NK-92 treated with Interleukin-12 subunit alpha and Interleukin-12 subunit beta, amount 100 ng/mL, for 24 hours (cell line): ENCODE data around the gene FUNDC1.
"Not testable (repeated sequence)": the region's sequence is repeated elsewhere in the genome, so short reads cannot be mapped to it uniquely, and the experiment has no call there.

ENCODE experiments used
- DNase-seq: peaks from one replicate; lab custom pipeline; 2025; lab: John Stamatoyannopoulos, UW

Gene FUNDC1

GRCh38 chrX:44542567-44543325, at the start of gene FUNDC1:
Gene FUNDC1 (minus strand): TSS chrX:44542859. CDS start chrX:44542832, 27 bp downstream.
- DNase-seq = peak; percentile 79

GRCh38 chrX:44585866-44586265, 43.2 kb upstream of the FUNDC1 start:
- DNase-seq = no peak

- DNase-seq = no peak
Observed at GRCh38 chrX:44580466-44580865, 37.8 kb upstream of the FUNDC1 start.

GRCh38 chrX:44572340-44572938, 29.8 kb upstream of the FUNDC1 start:
- no peak for DNase-seq

DNA sequence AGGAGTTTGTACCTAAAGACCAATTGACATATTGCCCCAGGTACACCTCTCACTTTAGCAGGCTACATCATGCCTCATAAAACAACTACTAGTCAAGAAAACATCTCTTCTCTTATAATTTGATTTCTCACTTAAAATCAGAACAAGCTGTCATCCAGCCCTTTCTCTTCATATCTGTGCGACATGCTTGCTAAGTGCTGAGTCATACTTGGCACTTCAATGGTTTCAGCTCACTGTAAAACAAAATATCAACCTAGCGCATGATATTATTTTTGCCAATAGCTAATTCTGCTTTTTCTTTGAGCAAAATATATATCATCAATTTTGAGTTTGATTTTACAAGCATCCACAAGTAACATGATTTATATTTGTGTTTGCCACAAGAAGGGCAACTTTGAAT, 27.9 kb upstream of the FUNDC1 start:
- DNase-seq = no peak

DNA sequence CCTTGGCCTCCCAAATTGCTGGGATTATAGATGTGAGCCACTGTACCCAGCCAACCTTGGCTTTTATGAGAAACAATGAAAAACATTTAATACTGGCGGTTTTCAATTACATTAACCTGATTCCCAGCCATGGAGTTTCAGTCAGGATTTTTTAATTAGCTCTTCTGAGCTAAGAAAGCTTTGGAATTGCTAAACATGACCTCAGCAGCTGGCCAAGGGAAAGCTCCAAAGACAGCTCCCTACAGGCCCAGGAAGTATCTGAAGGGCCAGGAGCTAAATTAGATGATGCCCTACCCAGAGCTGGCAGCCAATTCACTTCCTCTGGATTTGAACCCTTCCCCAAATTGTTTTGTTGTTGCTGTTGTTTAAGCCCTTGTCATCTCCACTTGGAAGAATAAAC, 26.5 kb upstream of the FUNDC1 start:
- no peak for DNase-seq

- DNase-seq = no peak
Observed at GRCh38 chrX:44568196-44568595, 25.5 kb upstream of the FUNDC1 start.

DNA sequence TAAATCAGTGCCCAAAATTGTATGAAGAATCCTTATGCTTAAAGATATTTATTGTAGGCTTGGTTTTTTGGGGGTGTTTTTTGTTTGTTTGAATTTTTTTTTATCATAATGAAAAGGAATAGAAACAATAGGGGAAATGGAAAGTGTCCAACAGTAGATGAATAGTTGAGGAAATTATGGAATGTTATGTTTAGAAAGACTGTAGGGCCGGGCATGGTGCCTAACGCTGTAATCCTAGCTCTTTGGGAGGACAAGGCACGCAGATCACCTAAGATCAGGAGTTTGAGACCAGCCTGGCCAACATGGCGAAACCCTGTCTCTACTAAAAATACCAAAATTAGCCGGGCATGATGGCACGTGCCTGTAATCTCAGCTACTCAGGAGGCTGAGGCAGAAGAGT, 19.2 kb upstream of the FUNDC1 start:
- not testable (repeated sequence) for DNase-seq

DNA sequence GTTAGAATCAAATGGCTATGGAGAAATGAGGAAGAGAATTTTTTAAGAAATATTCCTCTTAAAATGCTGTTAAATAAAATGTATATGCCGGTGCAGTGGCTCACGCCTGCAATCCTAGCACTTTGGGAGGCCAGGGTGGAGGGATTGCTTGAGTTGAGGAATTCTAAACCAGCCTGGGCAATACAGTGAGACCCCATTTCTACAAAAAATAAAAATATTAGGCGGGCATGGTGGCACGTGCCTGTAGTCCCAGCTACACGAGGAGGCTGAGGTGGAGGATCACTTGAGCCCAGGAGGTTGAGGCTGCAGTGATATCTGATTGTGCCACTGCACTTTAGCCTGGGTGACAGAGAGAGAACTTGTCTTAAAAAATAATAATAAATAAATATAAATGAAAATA, 7.9 kb upstream of the FUNDC1 start:
- DNase-seq = no peak

- DNase-seq = not testable (repeated sequence)
Observed at GRCh38 chrX:44545454-44545853, 2.8 kb upstream of the FUNDC1 start.

- no peak for DNase-seq
Observed at GRCh38 chrX:44544036-44544435, 1.4 kb upstream of the FUNDC1 start.

DNA sequence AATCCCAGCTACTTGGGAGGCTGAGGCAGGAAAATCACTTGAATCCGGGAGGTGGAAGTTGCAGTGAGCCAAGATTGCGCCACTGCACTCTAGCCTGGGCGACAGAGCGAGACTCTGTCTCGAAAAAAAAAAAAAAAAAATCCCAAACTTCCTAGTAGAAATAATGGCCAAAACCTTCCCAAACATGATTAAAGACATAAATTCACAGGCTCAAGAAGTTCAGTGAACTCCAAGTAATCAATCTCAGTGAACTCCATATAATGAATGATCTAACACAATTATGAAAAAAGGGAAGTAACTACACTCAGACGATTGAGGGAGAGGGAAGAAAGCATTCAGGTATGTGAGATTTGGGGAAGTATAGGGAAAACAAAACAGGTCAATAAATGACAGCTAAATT, 6.5 kb downstream of the FUNDC1 start:
- DNase-seq = no peak

DNA sequence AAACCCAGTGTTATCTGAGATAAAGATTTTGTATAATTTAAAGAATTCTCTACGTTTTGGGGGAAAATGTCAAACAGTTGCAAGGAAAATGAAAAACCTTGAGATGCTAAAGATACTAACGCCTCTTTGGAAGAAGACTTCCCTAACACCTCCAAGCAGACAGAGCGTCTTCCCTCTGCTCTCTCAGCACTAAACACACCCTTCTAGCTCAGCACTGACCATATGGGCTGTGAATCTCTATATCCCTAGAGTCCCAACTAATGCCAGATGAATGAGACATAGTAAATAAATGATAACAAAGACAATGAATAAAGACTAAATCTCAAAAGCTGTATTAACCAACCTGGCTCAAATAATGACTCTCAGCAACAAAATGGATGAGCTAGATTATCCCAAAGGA, 13.3 kb downstream of the FUNDC1 start:
- no peak for DNase-seq

GRCh38 chrX:44514272-44514671, 28.4 kb downstream of the FUNDC1 start:
- no peak for DNase-seq

- no peak for DNase-seq
Observed at GRCh38 chrX:44507292-44507691, 35.4 kb downstream of the FUNDC1 start.

GRCh38 chrX:44506678-44507077, 36.0 kb downstream of the FUNDC1 start:
- DNase-seq = no peak

GRCh38 chrX:44503560-44503959, 39.1 kb downstream of the FUNDC1 start:
- no peak for DNase-seq

- no peak for DNase-seq
Observed at GRCh38 chrX:44495091-44495490, 47.6 kb downstream of the FUNDC1 start.

- DNase-seq = no peak
Observed at GRCh38 chrX:44494357-44494756, 48.3 kb downstream of the FUNDC1 start.

DNA sequence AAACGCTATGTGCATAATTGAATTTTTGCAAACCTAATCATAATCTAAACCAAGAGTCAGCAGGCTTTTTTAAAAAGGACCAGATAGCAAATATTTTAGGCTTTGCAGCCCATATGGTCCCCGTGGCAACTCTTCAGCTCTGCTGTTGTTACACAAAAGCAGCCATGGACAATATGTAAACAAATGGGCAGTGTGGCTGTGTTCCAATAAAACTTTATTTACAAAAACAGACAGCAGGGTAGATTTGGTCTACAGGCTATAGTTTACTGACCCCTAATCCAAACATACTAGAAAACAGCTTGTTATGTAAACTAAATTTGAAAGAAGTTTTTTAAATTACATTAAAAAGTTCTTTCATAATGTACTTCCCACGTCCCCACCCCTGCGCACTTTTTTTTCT, 53.1 kb downstream of the FUNDC1 start:
- DNase-seq = no peak

- DNase-seq = no peak
Observed at GRCh38 chrX:44484607-44485146, 58.0 kb downstream of the FUNDC1 start.

- DNase-seq = no peak
Observed at GRCh38 chrX:44483965-44484606, 58.6 kb downstream of the FUNDC1 start.

GRCh38 chrX:44482575-44482974, 60.1 kb downstream of the FUNDC1 start:
- no peak for DNase-seq
